Psoas muscle (tissue), 8 donors: ENCODE data around the gene FGFRL1. TPM values are rescaled to one million over a fixed set of nuclear protein-coding genes. Genes with fewer than 3 reads are reported as not detected.

Experiments
- ATAC-seq, 4 donors: fragments of 200-7000 bp; cut with Tn5 transposase; one replicate each; pipeline ENCODE4 v1.9.1; 2020; ENCODE audit warnings: moderate library complexity in 3 of 4, mild to moderate bottlenecking in 2 of 4
- DNase-seq, 2 donors: peaks; one replicate each; pipeline ENCODE4 v3.0.0-alpha.2; 2020
- H3K27ac ChIP-seq: fragments of 200-600 bp; one replicate; pipeline ENCODE4 v1.8.0; 2022
- H3K27me3 ChIP-seq, 3 donors: fragments of 200-600 bp in 1 of 3; one replicate each; pipeline versions ENCODE4 v1.6.1 to v1.8.0; 2013 to 2022; ENCODE audit warnings: low read length in 2 of 3, mild to moderate bottlenecking in 2 of 3, moderate library complexity in 1 of 3; ENCODE audit not compliant: insufficient read depth in 3 of 3
- H3K36me3 ChIP-seq, 2 donors: fragments of 200-600 bp in 1 of 2; one replicate each; pipeline versions ENCODE4 v1.6.1 to v1.8.0; 2013 to 2022; ENCODE audit warnings: low read depth in 1 of 2, mild to moderate bottlenecking in 1 of 2, moderate library complexity in 1 of 2; ENCODE audit not compliant: insufficient read depth in 1 of 2
- H3K4me1 ChIP-seq: fragments of 200-600 bp; one replicate; pipeline ENCODE4 v1.8.0; 2022
- H3K4me3 ChIP-seq: fragments of 200-600 bp; one replicate; pipeline ENCODE4 v1.8.0; 2022; ENCODE audit warnings: mild to moderate bottlenecking
- H3K9me3 ChIP-seq: fragments of 200-600 bp; one replicate; pipeline ENCODE4 v1.8.0; 2022
- WGBS, 3 donors: extraction: QIAGEN DNeasy Blood & Tissue Kit; methylation state at CpG; one replicate each; pipeline versions ENCODE4 v1.1.6 to v1.1.7; 2013; 5-methylcytosine and 5-hydroxymethylcytosine counted together
- intact Hi-C, 2 donors: fragments of 100-400 bp; cut with DNase I; formaldehyde crosslinking; loops; one replicate each; pipeline versions ENCODE4 v1.11.0 to v1.14.2; 2022
- polyA plus RNA-seq, 3 donors: library from polyadenylated mRNA; stranded (reverse); fragments of 200-250 nt; gene quantifications; one replicate each; pipeline ENCODE4 v1.2.3, GENCODE V29; 2013
- total RNA-seq, 4 donors: library from RNA; stranded (reverse); fragmentation: NEBNext Ultra II Directional in 2 of 4; extraction: Animal tissue kit (Norgen Biotek cat#: 25700) in 2 of 4; gene quantifications; one replicate each; pipeline versions ENCODE4 v1.2.1 to v1.2.4, GENCODE V29; 2021 to 2023
- TF ChIP-seq, protein P1 (sequence below): fragments of 200-600 bp; IDR thresholded peaks from one replicate; pipeline ENCODE4 v1.8.0; 2022; ENCODE audit warnings: antibody characterized with exemption
- donor health status: healthy with polysubstance abuse.
- donor health status: DM: no; HTN: no; CAD: no; lungs with moderate emphysema.
- donor health status: Bipolar disorder and iron deficiency.
- donor health status: healthy.
- donor health status: DM: yes; HTN: yes; CAD: no.
- donor health status: DM: no; HTN: no; CAD: no.
- donor health status: DM: no; HTN: no; CAD: no.
- donor health status: DM: yes; HTN: yes; CAD: no.

The FGFRL1 gene
- total and polyA plus RNA-seq, 7 donors = 9.8 to 41.2 (median 15.5) TPM

DNA sequence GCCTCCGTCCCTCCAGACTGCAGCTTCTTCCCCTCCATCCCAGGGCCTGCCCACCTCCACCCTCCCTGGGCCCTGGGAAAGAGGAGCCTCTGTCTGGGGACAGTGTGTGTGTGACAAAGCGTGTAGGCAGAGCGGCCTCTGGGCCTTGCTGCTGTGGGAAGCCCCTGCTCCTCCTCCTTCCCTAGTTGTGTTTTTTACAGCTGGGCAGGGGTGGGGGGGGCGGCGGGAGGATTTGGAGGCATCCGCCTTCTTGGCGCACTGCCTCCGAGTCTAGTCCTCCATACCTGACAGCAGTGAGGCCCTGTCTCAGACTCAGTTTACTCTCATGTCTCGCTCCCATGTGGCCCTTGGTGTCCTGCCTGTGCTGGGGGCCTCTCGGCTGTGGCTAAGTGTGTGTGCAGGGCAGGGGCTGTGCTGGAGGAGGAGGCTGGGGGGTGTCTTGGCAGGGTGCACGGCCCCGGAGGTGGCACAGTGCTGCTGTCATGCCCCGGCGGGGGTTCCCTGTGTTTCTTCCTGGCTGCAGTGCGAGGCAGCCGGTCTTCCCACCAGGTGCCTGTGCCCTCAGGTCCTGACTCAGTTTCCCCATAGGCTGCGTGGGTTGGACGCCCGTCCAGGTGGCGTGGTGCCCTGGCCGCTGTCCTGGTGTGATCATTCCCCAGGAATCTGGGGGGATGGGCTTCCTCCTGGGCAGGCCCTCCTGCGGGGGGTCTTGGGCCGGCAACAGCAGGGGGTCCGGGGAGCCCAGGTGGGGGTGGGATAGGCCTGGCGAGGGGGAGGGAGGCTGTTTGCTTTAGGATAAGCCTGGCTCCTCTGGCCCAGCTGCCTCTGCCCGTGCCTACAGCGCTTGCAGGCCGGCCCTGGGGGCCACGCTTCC, 7.0 kb downstream of the FGFRL1 start:
- DNase-seq (no peak), ATAC-seq (no peak)
- WGBS, 3 donors = 80 to 86% (median 80%) methylated on average over 27 to 29 of the region's 29 CpGs
- Histone ChIP-seq H3K4me3 (no peak overlapping the region), H3K27me3 (no peaks in the 10 kb centered on the region), H3K27ac (no peak overlapping the region), H3K4me1 (no peaks in the 10 kb centered on the region), H3K9me3 (no peaks in the 10 kb centered on the region), H3K36me3 (no peaks in the 10 kb centered on the region)
- TF ChIP-seq, protein P1, sequence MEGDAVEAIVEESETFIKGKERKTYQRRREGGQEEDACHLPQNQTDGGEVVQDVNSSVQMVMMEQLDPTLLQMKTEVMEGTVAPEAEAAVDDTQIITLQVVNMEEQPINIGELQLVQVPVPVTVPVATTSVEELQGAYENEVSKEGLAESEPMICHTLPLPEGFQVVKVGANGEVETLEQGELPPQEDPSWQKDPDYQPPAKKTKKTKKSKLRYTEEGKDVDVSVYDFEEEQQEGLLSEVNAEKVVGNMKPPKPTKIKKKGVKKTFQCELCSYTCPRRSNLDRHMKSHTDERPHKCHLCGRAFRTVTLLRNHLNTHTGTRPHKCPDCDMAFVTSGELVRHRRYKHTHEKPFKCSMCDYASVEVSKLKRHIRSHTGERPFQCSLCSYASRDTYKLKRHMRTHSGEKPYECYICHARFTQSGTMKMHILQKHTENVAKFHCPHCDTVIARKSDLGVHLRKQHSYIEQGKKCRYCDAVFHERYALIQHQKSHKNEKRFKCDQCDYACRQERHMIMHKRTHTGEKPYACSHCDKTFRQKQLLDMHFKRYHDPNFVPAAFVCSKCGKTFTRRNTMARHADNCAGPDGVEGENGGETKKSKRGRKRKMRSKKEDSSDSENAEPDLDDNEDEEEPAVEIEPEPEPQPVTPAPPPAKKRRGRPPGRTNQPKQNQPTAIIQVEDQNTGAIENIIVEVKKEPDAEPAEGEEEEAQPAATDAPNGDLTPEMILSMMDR = no peak
- intact Hi-C loops = no loop called here

DNA sequence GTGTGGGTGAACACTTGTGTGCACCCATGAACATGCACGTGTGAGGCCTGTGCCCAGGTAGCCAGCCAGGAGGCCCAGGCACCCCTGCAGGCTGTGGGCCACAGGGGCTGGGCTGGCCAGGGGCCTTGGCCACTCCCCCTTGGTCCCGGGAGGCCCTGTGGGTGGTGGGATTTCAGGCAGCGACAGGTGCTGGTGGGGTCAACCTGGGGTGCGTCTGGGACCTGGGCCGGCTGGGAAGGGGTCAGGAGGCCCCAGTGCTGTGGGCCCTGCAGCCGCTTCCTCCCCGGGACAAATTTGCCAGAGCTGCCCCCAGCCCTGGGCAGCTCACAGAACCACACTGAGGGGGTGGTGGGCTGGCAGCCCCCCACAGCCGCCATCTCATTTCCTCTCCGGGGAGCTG, 7.9 kb downstream of the FGFRL1 start:
- 66 to 78% (median 71%) methylated on average over 9 of the region's 9 CpGs for WGBS, 3 donors
- intact Hi-C loops = no loop called here
- H3K4me1 ChIP-seq = no peaks in the 10 kb centered on the region

DNA sequence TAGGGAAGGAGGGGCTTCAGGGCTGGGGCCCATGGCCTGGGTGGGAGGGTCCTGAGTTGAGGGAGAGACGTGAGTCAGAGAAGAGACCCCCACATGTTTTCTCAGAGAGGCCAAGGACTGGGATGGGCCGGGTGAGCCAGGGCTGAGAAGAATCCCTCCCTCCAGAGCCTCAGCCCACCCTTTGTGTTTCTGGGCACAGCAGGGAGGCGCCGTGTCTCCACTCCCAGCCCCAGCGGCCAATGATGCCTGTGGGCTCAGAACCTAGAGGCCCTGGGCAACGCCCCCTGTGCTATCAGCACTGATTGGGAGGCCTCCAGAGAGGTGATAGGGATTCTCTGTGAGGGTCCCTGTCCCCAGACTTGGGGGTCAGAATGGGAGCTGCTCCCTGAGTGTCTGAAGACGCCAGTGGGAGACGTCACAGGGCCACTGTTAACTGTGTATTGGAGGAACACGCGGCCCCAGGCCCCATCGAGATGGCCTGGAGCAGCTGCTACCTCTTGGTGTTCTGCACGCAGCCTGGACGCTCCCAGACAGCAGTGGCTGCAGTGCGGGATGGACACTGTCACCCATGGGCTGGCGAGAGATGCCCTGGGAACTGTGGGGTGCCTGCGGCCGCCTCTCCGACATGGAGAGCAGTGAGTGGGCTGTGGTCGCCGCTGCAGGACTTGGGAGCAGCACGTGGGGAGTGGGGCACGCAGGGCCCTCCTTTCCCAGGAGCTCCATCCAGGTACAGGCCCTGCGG, 8.5 kb downstream of the FGFRL1 start:
- ATAC-seq (no peak), DNase-seq (no peak)
- no peaks in the 10 kb centered on the region for H3K9me3 ChIP-seq
- no peak overlapping the region for H3K4me3 ChIP-seq
- 74 to 91% (median 87%) methylated on average over 23 of the region's 23 CpGs for WGBS, 3 donors
- intact Hi-C loops = no loop called here
- H3K4me1 ChIP-seq = no peaks in the 10 kb centered on the region
- no peak overlapping the region for H3K27ac ChIP-seq
- no peaks in the 10 kb centered on the region for H3K36me3 ChIP-seq
- TF ChIP-seq, protein P1 = no peak
- H3K27me3 ChIP-seq = no peaks in the 10 kb centered on the region

More for the DNA sequence above, 7.9 kb downstream of the FGFRL1 start:
- H3K27ac ChIP-seq = no peak overlapping the region
- no peak overlapping the region for H3K4me3 ChIP-seq
- DNase-seq (no peak), ATAC-seq (no peak)
- TF ChIP-seq, protein P1 = no peak
- H3K36me3 ChIP-seq = no peaks in the 10 kb centered on the region
- no peaks in the 10 kb centered on the region for H3K9me3 ChIP-seq
- H3K27me3 ChIP-seq = no peaks in the 10 kb centered on the region

DNA sequence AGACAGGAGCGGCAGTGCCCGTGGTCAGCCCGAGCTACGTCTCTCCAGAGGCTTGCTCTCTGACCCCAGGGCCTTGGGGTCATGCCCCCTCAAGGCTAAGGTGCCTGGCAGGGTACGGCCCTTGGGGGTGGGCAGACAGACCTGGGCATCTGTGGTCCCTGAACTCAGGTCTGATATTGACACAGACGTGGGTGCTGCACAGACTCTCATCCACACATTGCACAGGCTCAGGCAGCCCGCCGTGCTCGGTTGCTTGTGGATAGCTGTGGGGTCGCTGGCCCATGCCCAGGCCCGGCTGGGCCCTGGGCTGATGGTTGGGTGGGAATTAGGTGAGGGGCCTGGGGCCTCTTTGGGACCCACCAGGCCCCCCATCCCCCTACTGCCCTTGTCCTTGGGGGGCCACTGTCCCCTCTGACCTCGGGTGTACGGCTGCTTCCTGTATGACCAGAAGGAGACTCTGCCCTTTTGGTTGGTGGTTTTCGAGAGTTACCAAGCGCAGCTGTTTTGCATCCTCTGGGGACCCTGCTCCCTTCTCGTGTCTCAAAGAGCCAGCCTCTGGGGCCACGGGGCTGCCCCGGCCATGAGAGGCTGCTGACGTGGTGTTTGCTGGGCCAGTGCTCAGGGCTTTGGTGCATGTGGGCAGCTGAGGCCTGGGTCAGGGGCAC, 10.1 kb downstream of the FGFRL1 start:
- no peaks in the 10 kb centered on the region for H3K27me3 ChIP-seq
- intact Hi-C loops = no loop called here
- 78 to 88% (median 85%) methylated on average over 19 of the region's 19 CpGs for WGBS, 3 donors
- no peaks in the 10 kb centered on the region for H3K9me3 ChIP-seq
- ATAC-seq (no peak), DNase-seq (no peak)
- H3K4me3 ChIP-seq = no peak overlapping the region
- TF ChIP-seq, protein P1 = no peak
- H3K4me1 ChIP-seq = no peaks in the 10 kb centered on the region
- H3K27ac ChIP-seq = no peak overlapping the region
- no peaks in the 10 kb centered on the region for H3K36me3 ChIP-seq
